NCI-H524 (cell line): ENCODE results near the gene GRK2.

Source experiments
- DNase-seq, 2 experiments: peaks; one replicate each; lab custom pipeline; 2025; lab: John Stamatoyannopoulos, UW

The GRK2 gene

DNA sequence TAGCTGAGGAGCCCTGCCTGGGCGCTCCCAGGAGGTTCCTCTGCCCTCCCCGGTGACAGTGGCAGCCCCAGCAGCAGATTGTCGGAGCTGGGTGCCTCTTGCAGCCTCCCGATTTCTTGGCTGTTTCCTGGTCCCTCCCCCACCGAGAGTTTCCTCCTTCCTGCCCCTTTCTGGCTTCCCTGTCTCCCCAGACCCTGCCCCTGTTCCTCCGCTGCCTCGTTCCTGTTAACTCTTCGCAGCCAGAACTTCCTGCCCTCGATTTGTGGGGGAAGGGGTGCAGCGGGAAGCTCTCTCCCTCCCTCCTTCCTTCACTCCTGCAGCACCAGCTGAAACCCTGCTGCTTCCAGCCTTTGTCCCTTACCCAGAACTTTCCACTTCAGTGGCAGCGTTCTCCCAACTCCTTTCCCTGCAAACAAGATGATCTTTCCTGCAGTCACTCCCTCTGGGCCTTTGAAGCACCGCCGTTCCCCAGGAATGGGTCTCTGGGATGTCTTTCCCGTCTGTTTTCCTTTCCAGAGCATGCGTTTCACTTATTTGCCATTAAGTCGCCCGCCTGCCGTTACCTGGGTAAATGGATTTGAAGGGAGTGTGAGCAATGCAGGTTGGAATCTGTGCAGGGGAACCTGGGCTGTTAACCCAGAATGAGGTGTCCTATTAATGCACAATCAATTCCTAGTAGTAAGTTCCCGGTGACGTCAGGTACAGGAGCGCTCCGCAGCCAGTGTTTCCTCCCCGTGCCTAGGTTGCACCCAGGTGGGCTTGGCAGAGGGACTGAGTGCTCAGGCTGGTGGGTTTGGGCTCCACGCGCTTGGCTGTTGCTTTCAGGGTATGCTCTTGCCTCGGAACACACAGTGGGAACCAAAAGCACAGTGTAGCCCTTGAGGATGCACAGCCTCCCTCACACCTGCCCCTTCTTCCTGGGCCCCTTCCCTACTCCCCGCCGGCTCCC lies 4.3 kb downstream of the GRK2 start:
- DNase-seq: no peak

DNA sequence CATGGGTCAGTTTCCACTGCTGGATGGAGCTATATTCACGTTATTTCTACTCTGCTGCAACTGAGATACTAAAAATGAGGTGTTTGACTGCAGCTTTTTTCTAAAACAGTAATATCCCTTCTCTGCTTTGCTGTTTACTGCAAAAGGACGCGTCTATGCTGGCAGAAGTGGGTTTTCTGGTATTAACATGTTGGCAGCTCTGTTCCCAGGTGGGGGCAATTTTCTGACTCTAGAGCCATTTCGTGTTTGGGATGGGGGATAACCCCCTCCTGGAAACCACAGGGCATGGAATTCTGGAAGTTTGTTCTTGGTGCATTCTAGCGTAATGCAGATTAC lies 4.9 kb downstream of the GRK2 start:
- no peak for DNase-seq

DNA sequence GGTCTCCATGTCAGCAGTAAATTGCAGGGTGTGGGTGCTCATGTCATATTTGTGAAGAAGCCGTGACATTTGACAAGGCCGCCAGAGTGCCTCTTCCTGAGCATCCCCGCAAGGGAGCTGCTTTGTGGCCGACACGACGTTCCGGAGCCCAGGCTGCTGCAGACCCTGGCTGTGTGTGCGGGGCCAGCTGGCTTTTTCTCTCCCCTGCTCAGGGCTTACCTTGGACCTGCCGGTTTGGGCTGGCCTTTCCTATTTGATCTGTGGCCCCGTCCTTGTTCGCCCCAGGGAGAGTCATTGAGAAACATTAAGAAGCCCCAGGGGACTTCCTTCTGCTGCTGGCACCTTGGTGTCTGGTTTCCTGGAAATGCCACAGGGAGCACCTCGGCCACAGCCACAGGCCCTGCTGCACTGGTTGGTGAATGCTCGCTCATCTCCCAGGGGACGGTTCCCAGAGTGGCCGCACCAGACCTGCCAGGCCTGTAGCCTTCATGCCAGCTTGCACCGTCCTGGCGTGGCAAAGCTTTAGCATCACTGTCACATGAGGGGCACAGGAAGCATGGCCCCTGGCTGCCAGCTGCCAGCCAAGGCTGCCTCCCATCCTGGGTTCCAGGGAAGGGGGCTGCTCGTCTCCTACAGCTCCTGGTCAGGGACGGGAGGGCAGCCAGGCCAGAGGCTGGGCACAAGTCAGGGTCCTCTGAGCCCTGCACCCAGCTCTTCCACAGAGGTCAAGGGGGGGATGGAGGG lies 5.4 kb downstream of the GRK2 start:
- DNase-seq: no peak

DNA sequence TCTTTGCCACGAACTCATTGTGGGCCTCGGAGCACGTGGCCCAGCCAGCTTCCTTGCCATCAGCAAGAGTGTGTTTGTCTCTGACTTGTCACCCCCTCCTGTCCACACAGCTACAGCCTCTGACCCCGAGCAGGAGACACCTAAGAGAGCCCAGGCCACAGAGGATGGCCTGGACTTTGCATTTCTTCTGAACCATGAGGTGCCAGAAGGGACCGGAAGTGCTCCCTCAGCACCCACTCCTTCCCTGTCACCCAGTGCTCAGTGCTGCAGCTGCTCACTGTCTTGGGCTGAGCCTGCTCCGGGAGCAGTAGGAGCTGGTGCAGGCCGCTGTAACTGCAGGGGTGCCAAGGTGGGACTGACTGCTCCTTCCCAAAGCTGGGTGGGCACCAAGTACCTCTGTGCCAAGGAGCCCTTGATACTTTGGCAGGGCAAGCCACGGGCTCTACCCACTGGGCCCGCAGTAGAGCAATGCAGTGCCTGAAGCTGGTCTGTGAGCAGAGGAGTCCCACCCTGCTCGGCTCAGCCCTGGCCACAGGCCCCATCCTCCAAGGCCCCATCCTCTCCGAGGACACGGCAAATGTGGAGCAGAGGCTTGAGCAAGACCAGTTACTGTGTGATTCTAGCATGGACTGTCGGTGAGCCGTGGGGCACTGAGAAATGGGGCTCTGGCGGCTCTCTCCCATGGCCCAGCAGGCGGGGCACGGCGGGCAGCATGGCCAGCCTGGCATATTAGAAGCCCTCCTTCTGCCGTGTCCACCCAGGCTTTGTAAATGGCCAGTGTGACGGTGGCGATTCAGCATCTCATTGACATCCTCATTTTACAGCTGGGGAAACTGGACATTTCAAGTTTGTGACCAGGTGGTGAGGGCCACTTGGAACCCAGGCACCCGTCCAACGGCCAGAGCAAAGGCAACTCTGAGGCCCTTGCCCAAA lies 6.3 kb downstream of the GRK2 start:
- DNase-seq: no peak

GRCh38 chr11:67273260-67273990 lies 7.2 kb downstream of the GRK2 start:
- no peak for DNase-seq

DNA sequence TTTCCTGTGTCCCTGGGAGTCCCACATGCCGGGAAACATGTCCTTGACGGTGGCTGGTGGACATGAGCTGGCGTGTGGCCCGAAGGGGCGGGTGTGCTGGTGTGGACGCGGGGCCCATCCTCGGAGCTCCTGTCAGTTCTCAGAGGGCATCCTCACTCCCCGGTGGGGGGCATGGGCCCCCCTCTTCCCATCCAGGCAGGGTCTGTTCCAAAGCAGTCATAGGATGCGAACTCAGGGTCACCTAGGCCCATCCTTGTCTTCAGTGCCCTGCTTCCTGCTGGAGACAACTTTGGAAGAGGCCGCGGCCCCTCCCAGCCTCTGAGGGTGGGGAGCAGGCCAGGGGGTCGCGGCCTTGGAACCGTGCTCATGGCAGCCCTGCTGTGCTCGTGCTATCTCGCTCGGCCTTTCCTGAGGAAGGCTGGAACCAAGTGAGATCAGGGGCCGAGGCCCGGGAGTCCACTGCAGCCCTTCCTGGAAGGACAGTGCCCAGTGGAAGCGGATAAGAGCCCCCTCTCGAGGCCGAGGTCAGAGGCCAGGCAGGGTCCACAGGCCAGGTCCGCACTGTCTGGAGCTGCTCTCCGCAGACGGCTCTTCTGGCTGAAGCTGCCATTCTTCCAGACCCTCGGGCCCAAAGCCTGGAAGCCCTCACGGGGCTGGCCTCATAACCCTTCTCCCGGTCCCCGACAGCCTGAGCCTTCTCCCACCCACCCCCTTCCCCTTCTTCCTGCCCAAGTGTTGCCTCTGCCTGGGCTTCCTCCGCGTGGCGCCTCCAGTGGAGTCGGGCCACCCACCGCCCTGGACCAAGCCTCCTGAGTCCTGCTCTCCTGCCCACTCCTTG lies 8.7 kb downstream of the GRK2 start:
- DNase-seq: no peak

DNA sequence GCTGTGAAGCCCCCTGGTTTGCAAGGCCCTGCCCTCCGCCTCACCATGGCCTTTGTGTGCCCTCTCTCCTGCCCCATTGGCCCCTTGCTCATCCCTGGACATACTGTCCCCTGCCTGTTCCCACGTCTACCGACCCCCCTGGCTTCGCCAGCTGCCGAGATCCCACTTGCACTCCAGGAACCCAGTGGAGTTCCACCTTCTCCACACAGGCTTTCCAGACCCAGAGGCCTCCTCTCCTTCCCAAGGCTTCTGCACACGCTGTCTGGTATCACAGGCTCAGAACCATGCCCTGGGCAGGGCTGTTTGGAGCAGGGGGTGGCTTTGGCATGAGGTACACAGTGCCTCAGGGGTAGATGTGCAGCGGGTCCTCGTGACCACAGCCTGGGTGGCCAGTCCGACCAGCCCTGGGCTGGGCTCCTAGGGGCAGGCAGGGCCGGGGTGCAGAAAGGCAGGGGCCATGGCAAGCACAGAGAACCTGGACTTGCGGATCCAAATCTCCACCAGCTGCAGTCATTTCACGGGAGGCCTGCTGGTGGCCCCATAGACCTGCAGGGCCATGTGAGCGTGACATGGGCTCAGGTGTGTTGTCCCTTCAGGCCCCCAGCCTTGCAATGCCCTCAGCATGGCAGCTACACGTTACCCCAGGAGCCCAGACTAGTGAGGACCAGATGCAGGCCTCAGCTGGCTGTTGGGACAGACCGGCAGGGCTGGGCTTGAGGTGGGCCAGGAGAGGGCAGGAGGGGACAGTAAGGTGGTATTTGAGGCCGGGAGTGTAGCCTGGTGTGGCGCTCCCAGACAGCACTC lies 9.5 kb downstream of the GRK2 start:
- DNase-seq: no peak

- DNase-seq: no peak
Observed at GRCh38 chr11:67276781-67277230, 10.5 kb downstream of the GRK2 start.

DNA sequence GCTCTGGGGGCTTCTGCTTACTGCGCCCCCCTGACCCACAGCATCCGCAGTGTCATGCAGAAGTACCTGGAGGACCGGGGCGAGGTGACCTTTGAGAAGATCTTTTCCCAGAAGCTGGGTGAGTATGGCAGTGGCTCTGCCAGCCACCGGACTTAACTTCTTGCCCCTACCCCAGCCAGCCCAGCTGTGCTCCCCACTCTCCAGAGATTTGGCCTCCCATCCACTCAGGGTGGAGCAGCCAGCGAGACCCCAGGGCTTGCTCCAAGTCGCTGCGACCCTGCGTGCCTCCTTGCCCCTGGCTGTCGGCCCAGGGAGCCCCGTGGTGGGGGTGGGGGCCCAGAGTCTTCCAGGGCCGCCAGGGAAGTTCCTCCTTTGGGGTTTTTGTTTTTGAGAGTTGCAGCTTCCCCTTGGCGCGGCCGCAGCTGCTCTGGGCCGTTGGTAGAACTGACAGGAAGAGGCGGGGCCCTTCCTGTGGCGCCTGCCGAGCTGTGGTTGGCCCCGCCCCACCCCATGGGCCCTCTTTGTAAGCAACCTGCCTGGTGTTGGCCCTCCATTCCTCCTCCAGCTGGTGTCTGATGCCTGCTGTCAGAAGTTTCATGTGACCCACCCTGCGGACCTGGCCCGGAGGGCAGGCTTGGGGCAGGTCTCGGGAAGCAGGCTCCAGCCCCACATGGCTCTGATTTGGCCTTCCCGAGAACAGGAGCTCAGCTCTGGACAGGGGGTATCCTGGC lies 11.1 kb downstream of the GRK2 start:
- no peak for DNase-seq

- no peak for DNase-seq
Observed at GRCh38 chr11:67278135-67278938, 12.1 kb downstream of the GRK2 start.

DNA sequence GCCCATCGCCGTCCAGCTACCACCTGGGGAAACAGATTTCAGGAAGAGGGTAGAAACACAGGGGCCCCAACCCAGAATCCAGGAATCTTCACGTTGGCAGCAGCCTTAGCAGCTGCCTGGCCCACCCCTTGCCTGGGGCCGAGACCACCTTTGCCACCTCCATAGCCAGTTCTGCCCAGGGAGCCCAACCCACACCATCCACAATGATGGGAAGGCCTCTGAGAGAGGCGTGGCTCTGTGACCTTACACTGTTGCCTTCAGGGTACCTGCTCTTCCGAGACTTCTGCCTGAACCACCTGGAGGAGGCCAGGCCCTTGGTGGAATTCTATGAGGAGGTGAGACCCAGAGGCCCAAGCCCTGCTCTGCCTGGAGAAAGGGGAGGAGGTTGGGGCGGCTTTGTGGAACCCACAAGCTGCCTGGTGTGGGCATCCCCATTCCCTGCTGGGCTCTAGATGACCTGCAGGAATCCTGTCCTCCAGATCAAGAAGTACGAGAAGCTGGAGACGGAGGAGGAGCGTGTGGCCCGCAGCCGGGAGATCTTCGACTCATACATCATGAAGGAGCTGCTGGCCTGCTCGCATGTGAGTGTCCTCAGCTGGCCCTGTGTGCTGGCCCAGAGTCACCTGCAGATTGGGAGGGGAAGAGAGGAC lies 12.8 kb downstream of the GRK2 start:
- no peak for DNase-seq

- DNase-seq: no peak
Observed at GRCh38 chr11:67279589-67280340, 13.5 kb downstream of the GRK2 start.

- no peak for DNase-seq
Observed at GRCh38 chr11:67280341-67280787, 14.1 kb downstream of the GRK2 start.

- no peak for DNase-seq
Observed at GRCh38 chr11:67280788-67281551, 14.7 kb downstream of the GRK2 start.

DNA sequence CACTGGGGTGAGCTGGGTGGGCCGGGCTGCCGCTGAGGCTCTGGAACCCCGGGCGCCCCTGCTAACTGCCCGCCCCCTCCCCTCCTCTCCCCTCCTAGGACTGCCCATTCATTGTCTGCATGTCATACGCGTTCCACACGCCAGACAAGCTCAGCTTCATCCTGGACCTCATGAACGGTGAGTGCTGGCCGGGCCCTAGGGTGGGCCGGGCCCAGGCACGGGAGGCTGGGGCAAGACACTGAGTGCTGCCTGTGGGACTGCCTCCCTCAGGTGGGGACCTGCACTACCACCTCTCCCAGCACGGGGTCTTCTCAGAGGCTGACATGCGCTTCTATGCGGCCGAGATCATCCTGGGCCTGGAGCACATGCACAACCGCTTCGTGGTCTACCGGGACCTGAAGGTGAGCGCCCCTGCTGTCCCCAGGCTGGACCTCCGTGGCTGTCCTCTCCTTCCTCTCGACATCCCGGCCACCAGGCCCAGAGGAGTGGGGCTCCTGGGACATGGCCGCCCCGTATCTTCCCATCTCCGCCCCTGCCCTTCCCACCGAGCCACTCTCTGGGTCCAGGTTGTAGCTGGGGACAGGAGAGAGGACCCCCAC lies 15.4 kb downstream of the GRK2 start:
- DNase-seq: no peak
